ENCODE results near the gene RBP3.
A peak's percentile ranks its signal among the peaks of the same experiment; 100 is the strongest.

Gene RBP3

DNA sequence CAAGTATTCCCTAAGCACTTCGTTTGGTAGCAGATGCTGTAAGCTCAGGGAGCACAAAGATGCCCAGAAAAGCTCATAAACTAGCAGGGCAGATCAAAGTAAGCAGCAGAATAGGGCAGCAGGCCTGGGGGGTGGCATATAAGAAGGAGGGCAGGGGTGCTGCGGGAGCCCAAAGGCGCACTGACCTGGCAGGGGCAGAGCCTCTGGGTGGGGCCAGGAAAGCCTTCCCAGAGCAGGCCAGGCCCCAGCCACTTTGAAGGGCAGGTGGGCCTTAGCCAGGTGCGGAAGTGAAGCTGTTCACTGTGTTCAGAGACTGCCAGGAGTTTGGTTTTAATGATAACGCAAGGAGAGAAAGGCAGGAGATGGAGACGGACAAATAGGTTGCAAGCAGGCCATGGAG, 44.3 kb upstream of the RBP3 start:
- no peak for DNase-seq (ENCODE audit: low read depth)
- TF ChIP-seq, protein P1, sequence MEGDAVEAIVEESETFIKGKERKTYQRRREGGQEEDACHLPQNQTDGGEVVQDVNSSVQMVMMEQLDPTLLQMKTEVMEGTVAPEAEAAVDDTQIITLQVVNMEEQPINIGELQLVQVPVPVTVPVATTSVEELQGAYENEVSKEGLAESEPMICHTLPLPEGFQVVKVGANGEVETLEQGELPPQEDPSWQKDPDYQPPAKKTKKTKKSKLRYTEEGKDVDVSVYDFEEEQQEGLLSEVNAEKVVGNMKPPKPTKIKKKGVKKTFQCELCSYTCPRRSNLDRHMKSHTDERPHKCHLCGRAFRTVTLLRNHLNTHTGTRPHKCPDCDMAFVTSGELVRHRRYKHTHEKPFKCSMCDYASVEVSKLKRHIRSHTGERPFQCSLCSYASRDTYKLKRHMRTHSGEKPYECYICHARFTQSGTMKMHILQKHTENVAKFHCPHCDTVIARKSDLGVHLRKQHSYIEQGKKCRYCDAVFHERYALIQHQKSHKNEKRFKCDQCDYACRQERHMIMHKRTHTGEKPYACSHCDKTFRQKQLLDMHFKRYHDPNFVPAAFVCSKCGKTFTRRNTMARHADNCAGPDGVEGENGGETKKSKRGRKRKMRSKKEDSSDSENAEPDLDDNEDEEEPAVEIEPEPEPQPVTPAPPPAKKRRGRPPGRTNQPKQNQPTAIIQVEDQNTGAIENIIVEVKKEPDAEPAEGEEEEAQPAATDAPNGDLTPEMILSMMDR (IDR thresholded peaks at IDR 0.05; ENCODE audit: control insufficient read depth, insufficient read depth, low read depth, low read length, missing control alignments) = no peak
- no peak overlapping the region for H3K4me3 ChIP-seq (ENCODE audit: control insufficient read depth, low read depth, low read length)

DNA sequence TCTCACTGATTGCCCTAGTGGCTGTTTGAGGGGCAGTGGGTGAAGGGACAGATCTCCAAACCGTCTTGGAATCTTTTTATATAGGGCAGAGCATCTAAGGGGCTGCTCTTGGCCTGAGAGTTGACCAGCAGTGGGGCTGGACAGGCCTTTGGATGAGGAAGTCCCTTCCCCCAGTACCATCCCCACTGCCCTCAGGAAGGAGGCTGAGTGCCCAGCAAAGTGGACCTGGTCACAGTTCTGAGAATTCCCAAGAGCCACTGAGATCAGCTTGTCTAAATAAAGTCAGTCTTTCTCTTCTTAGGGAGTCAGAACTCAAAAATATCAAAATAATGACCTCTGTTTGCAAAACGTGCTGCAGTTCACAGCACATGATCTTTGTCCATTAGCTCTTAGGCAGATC, 42.6 kb upstream of the RBP3 start:
- TF ChIP-seq, protein P1 (IDR thresholded peaks at IDR 0.05; ENCODE audit: control insufficient read depth, insufficient read depth, low read depth, low read length, missing control alignments) = no peak
- no peak for DNase-seq (ENCODE audit: low read depth)
- no peak overlapping the region for H3K4me3 ChIP-seq (ENCODE audit: control insufficient read depth, low read depth, low read length)

DNA sequence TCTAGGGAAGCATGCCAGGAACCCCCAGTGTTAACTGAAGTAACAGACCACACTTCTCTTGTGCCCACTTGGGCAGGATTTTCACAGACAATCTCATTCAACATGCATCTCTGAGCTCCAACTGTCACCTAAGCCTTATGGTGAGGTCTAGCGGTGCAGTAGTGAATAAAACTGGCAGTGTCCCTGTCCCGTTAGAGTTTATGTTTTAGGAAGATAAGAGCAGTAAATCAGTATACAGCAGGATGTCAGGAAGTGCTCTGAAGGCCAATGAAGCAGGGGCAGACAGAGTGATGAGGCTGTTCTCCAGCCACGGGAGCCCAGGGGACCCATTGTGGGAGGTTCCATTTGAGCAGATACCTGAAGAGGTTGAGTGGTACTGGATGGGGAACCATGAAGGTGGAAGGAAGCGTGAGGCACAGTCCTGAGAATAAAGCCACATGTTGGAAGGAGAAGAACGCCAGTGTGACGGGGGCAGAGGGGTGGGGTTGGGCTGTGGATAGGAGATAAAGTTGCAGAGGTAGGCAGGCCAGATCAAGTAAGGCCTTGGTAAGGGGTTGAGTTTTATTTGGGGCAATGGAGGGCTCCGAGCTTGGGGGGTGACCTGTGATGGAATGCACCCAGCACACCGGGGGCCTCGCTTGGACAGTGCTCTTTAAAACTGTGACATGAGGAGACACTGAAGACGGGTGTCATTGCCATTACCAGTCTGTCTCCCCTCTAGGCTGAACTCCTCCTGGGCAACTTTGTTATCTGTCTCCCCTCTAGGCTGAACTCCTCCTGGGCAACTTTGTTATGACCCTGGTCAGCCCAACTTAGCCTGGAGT, 41.6 kb upstream of the RBP3 start:
- no peak for DNase-seq (ENCODE audit: low read depth)
- no peak overlapping the region for H3K4me3 ChIP-seq (ENCODE audit: control insufficient read depth, low read depth, low read length)
- TF ChIP-seq, protein P1 (IDR thresholded peaks at IDR 0.05; ENCODE audit: control insufficient read depth, insufficient read depth, low read depth, low read length, missing control alignments) = no peak

DNA sequence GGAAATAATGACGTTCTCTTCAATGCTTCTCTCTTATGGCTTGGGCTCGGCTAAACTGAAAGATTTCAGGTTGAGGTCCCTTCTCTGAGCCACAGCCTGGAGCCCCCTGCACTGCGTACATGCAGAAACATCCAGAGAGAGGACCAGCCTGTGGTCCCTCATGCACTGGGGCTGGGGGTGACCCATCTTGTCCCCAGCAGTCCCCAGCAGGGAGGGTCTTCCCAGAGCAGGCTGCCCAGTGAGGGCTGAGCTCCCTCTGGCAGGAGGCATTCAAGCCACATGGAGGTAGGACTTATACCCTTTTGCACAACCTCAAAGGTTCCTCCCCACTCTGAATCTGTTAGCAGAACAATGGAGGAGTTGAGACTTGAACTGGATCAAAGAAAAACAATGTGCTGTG, 40.8 kb upstream of the RBP3 start:
- DNase-seq (ENCODE audit: low read depth) = no peak
- H3K4me3 ChIP-seq (ENCODE audit: control insufficient read depth, low read depth, low read length) = no peak overlapping the region
- TF ChIP-seq, protein P1 (IDR thresholded peaks at IDR 0.05; ENCODE audit: control insufficient read depth, insufficient read depth, low read depth, low read length, missing control alignments) = no peak

DNA sequence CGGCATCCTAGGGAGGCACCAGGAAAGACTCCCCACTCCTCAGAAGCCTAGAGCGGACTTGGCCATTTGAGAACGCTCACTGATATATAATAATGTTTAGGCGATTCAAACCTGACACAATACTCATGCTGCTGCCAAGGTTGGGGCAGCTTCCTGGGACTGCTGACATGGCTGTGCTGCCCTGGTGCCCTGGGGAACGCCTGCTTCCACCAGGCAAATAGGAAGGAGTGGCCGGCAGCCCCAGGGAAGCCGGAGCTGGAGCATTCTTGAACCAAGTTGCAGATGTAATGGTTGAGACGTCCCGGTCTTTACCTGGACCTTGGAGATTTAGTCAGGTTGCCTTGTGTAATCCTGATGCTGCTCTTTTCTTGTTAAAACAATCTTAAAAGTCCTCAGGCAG, 39.4 kb upstream of the RBP3 start:
- no peak overlapping the region for H3K4me3 ChIP-seq (ENCODE audit: control insufficient read depth, low read depth, low read length)
- TF ChIP-seq, protein P1 (IDR thresholded peaks at IDR 0.05; ENCODE audit: control insufficient read depth, insufficient read depth, low read depth, low read length, missing control alignments) = no peak
- no peak for DNase-seq (ENCODE audit: low read depth)

DNA sequence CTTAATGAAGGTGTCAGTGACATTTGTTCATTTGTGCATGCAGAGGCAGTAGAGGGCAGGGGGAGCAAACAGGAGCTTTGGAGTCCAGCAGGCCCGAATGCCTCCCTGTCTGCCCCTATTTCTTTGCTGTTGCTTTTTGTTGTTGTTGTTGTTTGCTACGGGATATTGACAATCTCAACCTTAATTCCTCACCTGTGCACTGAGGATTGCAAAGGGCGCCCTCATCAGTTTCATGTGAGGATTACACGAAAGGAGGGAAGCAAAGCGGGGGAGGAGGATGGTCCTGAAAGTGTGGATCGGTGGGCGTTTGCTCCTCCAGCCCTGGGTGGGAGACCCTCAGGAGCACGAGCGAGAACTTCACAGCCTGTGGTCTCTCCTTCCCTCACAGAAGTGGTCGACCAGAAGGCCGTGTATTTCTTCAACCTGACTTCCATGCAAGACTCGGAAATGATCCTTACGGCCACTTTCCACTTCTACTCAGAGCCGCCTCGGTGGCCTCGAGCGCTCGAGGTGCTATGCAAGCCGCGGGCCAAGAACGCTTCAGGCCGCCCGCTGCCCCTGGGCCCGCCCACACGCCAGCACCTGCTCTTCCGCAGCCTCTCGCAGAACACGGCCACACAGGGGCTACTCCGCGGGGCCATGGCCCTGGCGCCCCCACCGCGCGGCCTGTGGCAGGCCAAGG, 38.6 kb upstream of the RBP3 start:
- no peak overlapping the region for H3K4me3 ChIP-seq (ENCODE audit: control insufficient read depth, low read depth, low read length)
- DNase-seq (ENCODE audit: low read depth) = no peak
- TF ChIP-seq, protein P1 (IDR thresholded peaks at IDR 0.05; ENCODE audit: control insufficient read depth, insufficient read depth, low read depth, low read length, missing control alignments) = peak; percentile 42

Measured in AG09309 (cell line).